HG03354 (cell line): ENCODE measurements around the gene NTMT1.
"Not testable (repeated sequence)": the region's sequence is repeated elsewhere in the genome, so short reads cannot be mapped to it uniquely, and the experiment has no call there.

Experiments used
- ATAC-seq: cut with Tn5 transposase; IDR thresholded peaks from one replicate; pipeline ENCODE4 v1.9.1; 2021; ENCODE audit warnings: mild to moderate bottlenecking; ENCODE audit not compliant: unreplicated experiment, poor library complexity, severe bottlenecking

The NTMT1 gene

DNA sequence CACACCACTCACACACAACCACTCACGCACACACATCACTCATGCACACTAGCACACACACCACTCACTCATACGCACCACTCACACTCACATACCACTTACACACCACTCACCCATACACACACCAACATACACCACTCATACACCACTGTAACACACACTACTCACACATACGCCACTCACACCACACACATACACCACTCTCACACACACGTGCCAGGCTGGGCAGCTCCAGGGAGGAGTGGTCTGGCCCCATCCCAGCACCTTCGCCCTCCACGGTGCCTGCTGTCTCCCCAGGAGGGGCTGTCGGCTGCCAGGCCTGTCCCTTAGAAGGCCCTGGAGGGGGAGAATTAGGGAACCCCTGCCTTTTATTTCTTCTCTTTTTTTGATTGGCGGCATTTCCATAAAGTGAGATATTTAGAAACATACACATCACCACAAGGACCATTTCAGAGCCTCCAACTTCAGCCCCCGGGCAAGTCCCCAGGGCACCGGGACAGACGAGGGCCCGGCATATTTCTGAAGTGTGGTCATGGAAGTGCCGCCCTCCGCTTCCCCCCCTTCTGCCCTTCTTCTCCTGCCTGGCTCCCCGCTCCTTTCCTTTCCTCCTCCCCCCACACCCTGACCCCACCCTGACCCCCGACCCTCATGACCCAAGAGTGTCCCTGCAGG lies 22.3 kb downstream of the NTMT1 start:
- ATAC-seq = no peak

GRCh38 chr9:129648764-129649115 lies 22.8 kb downstream of the NTMT1 start:
- ATAC-seq = no peak

- no peak for ATAC-seq
Measured at GRCh38 chr9:129649726-129650679, 24.0 kb downstream of the NTMT1 start.

DNA sequence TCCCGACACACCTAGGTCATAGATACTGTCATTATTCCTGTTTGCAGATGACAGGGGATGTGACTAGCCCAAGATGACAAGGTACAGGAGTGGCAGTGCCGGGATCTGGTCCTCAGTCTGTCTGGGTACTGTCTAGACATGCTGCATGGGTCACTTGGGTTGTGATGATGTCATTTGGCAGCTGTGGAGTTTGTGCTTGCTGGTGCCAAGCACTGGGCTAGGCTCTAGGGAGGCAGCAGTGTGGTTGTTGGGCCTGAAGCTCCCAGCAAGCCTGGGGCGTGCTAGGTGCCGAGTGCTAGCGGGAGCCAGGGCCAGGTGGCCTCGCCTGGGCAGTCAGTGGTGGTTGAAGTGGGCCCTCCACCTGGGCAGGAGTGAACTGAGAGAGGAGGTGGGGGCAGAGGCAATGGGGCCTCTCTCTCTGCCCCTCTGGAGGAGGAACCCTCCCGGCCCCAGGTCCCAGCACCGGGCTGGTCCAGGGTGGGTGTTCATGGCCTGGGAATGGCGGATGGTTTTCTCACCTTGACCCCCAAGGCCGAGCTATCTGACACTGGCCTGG lies 24.8 kb downstream of the NTMT1 start:
- no peak for ATAC-seq

- ATAC-seq = no peak
Measured at GRCh38 chr9:129653823-129654553, 28.0 kb downstream of the NTMT1 start.

GRCh38 chr9:129654554-129655040 lies 28.6 kb downstream of the NTMT1 start:
- no peak for ATAC-seq

DNA sequence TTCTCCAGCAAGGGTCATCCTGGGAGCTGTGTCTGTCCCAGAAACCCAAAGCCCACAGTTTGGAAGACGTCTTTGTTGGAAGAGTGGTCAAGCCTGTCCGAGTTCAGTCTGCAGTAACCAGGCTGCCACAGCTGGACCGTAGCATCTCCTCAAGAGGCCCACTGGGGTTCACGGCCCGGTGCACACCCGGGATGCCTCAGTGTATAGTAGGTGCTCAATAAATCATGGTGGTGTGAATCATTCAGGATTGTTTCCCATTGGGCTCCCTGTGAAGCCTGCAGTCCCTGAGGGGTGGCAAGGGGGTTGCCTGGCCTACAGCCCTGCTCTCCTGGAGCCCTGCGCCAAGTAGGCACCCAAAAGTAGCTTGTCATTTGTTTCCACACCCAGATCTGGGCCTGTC lies 29.2 kb downstream of the NTMT1 start:
- no peak for ATAC-seq

DNA sequence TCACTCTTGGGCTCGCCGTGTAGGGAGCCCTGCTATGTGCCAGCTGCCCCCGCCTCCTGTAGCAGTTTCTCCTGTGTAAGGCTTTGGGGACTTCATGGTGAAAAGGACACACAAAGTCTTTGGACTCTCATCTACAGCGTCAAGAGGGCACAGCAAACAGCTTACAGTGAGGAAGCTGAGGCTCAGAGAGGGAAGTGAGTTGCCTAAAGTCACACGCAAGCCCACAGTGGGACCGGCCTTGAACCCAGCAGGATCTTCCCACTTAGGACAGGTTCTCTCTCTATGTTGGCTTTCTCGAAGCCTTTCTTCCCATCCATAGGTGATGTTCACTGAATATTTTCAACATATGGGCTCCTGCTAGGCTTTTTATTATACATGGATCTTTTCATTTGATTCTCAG lies 29.7 kb downstream of the NTMT1 start:
- ATAC-seq = no peak

GRCh38 chr9:129656795-129657390 lies 30.9 kb downstream of the NTMT1 start:
- ATAC-seq = no peak

GRCh38 chr9:129661029-129661428 lies 35.1 kb downstream of the NTMT1 start:
- ATAC-seq = no peak

DNA sequence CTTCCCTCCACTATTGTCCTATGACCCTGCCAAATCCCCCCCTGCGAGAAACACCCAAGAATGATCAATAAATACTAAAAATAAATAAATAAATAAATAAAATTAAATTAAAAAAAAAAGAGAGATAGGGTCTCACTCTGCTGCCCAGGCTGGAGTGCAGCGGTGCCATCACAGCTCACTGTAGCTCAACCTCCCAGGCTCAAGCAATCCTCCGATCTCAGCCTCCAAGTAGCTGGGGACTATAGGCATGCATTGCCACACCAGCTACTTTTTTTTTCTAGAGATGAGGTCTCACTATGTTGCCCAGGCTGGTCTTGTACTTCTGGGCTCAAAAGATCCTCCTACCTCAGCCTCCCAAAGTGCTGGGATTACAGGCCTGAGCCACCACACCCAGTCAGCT lies 36.3 kb downstream of the NTMT1 start:
- not testable (repeated sequence) for ATAC-seq

- ATAC-seq = no peak
Measured at GRCh38 chr9:129664746-129665388, 38.9 kb downstream of the NTMT1 start.

DNA sequence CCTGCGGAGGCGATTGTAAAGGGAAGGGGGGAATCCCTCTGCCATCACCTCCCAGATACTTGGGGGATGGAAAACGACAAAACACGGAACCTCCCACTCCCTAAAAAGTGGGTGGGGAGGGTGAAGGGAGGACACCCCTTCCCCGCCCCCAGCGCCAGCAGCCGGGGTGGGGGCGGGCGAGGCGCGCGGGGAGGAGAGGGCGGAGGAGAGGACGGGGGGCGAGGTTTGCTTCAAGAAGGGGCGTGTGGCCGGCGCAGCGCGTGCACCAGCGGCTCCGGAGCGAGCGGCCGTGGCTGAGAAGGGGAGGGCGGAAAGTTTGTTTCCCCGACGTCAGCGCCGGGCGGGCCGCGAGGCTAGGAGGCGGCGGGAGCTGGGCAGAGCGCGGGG lies 39.4 kb downstream of the NTMT1 start, which contains the start of gene PRRX2:
TSS of gene PRRX2 (plus strand) at position 259 of the 387 bp plus-strand sequence. CDS start 221 bp downstream, outside the sequence.
- ATAC-seq = no peak

DNA sequence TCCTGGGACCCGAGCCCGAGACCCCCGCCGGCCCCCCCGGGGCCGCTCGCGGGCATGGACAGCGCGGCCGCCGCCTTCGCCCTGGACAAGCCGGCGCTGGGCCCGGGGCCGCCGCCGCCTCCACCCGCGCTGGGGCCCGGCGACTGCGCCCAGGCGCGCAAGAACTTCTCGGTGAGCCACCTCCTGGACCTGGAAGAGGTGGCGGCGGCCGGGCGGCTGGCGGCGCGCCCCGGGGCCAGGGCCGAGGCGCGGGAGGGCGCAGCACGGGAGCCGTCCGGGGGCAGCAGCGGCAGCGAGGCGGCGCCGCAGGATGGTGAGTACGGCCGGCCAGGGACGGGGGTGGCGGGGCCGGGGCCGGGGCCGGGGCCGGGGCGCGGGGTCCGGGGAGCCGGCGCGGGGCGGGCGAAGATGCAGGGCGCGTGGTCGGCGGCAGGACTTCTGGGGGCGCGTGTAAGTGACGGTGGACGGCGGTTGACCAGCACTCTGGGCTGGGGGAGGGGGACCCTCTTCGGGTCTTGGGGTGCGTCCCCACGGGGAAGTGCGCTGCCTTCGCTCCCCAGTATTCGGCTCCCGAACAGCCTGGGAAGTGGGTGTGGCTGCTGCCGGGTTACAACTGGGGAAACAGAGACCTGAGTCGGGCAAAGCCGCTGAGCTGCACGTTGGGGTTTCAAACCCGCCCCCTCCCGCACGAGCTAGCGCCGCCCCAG lies 40.0 kb downstream of the NTMT1 start:
- no peak for ATAC-seq

GRCh38 chr9:129666575-129666974 lies 40.6 kb downstream of the NTMT1 start:
- no peak for ATAC-seq

DNA sequence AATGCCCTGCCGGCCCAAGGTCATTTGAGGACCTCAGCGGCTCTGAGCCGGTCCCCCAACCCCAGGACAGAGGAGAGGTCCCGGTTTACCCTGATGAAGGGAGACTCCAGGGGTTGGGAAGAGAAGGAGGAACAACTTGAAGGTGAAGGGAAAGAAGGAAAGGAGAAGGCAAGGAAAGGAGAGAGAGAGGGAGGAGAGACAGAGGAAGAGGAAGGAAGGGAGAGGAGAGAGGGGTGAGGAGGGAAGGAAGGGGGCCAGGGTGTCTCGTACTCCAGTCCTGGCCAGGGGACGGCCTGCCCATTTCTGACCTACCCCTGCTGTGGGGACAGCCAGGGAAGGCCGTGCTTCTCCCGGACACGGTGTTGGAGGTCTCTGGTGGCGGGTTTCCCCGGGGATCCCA lies 41.4 kb downstream of the NTMT1 start:
- ATAC-seq = no peak

GRCh38 chr9:129667850-129668249 lies 41.9 kb downstream of the NTMT1 start:
- no peak for ATAC-seq

DNA sequence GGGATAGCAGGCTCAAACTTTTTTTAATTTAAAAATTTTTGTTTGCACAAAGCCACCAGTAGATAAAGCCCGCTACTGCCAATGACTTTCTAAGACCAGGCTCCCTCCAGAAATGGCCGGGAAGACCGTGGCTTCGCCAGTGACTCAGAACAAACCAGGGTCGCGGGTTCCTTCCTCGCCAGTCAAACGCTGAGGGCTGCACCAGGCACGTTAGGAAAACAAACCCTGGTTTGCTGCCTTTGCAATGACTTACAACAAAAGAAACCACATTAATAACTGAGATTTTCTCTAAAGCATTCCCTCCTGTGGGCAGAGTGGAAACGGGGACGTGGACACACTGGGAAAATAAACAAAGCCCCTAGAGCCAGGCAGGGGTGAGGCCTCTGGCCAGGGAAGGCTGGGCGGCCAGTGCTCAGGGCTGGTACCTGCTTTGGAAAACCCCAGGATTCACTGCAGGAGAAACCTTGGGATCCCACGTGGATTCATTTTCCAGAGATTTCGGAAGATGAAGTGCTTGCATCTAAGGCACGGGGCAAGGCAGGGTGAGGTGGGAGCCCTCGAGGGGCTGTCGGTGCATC lies 43.3 kb downstream of the NTMT1 start:
- no peak for ATAC-seq
